ENCODE measurements around the gene FMNL2. TPM values are rescaled to one million over a fixed set of nuclear protein-coding genes. Genes with fewer than 3 reads are reported as not detected.

FMNL2 gene
- total RNA-seq, 1 experiment from 2014 or later, result 33.6 TPM

DNA sequence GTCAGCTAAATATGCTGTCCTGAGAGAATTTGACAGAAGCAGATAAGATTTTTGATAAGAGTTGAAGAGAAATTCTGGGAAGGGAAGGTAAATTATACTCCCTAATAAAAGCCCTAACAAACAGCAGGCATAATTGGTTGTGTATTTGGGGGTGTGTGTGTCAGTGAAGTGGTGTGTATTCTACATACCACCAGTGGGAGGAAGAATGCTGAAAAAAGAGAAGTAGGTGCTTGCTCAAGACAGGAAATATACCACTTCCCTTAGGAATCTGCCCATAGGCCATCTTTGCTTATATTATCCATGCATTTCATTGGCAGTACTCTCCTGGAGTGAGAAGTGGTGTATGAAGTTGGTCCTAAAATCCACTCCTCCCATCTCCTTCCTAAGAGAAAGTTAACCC is 76.2 kb downstream of the FMNL2 start:
- H2BK5ac ChIP-seq (ENCODE audit: insufficient read length, low read length), result no peak overlapping the region
- H2BK120ac ChIP-seq (ENCODE audit: low read depth, low read length, poor library complexity, severe bottlenecking), result no peak overlapping the region
- H3K79me2 ChIP-seq (ENCODE audit: insufficient read depth, low read length), result peaks cover 12% of the 10 kb centered on the region; the same call in 1 of the 2 replicates
- H4K20me1 ChIP-seq (ENCODE audit: control insufficient read depth, insufficient read depth, insufficient read length), result no peaks in the 10 kb centered on the region
- no peak overlapping the region for H4K91ac ChIP-seq (ENCODE audit: insufficient read length, low read depth, low read length)
- H3K9ac ChIP-seq (ENCODE audit: extremely low read depth, insufficient read length, low read length), result no peak overlapping the region
- H3K27ac ChIP-seq (ENCODE audit: insufficient read length, low read depth, low read length), result no peak overlapping the region
- H2AFZ ChIP-seq (ENCODE audit: low read length), result no peak overlapping the region
- H2BK12ac ChIP-seq (ENCODE audit: insufficient read length, low read depth, low read length), result no peak overlapping the region
- no peak overlapping the region for H2BK15ac ChIP-seq (ENCODE audit: low read depth, low read length)
- no peak overlapping the region for H4K5ac ChIP-seq (ENCODE audit: insufficient read length, low read depth, low read length)
- H2AK5ac ChIP-seq (ENCODE audit: insufficient read length, low read length), result no peak overlapping the region
- no peak overlapping the region for H3K18ac ChIP-seq (ENCODE audit: insufficient read length, low read depth, low read length)
- H3K9me3 ChIP-seq (ENCODE audit: control insufficient read depth, low read depth, low read length), result no peaks in the 10 kb centered on the region
- no peak overlapping the region for H3K56ac ChIP-seq (ENCODE audit: insufficient read length, low read depth, low read length)
- H3K4me1 ChIP-seq (ENCODE audit: insufficient read depth, low read length), result peaks cover 10% of the 10 kb centered on the region; the same call in 1 of the 2 replicates
- H3K23ac ChIP-seq (ENCODE audit: insufficient read length, low read depth, low read length), result no peak overlapping the region
- H3K4me3 Mint-ChIP-seq, result no peak overlapping the region
- peaks cover 8% of the 10 kb centered on the region for H3K79me1 ChIP-seq (ENCODE audit: insufficient read depth, low read depth, low read length, poor library complexity, severe bottlenecking)
- no peak overlapping the region for H2BK20ac ChIP-seq (ENCODE audit: low read depth, low read length, poor library complexity, severe bottlenecking)
- H3K4ac ChIP-seq (ENCODE audit: low read depth, low read length), result no peak overlapping the region
- H4K8ac ChIP-seq (replicated peaks; ENCODE audit: insufficient read length, low read depth, low read length), result no peak overlapping the region
- no peaks in the 10 kb centered on the region for H3K27me3 ChIP-seq (ENCODE audit: insufficient read depth, low read length)
- TF ChIP-seq, protein P1, sequence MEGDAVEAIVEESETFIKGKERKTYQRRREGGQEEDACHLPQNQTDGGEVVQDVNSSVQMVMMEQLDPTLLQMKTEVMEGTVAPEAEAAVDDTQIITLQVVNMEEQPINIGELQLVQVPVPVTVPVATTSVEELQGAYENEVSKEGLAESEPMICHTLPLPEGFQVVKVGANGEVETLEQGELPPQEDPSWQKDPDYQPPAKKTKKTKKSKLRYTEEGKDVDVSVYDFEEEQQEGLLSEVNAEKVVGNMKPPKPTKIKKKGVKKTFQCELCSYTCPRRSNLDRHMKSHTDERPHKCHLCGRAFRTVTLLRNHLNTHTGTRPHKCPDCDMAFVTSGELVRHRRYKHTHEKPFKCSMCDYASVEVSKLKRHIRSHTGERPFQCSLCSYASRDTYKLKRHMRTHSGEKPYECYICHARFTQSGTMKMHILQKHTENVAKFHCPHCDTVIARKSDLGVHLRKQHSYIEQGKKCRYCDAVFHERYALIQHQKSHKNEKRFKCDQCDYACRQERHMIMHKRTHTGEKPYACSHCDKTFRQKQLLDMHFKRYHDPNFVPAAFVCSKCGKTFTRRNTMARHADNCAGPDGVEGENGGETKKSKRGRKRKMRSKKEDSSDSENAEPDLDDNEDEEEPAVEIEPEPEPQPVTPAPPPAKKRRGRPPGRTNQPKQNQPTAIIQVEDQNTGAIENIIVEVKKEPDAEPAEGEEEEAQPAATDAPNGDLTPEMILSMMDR (conservative IDR thresholded peaks at IDR 0.05), result no peak
- H3K27me3 Mint-ChIP-seq (ENCODE audit: low read depth), result no peaks in the 10 kb centered on the region
- H3K4me2 ChIP-seq (ENCODE audit: insufficient read depth, insufficient read length, low read length), result no peak overlapping the region
- no peak overlapping the region for H3K27ac Mint-ChIP-seq
- peaks cover 79 to 89% of the 10 kb centered on the region in 2 experiments for H3K4me1 Mint-ChIP-seq
- no peak overlapping the region for H3T11ph ChIP-seq (ENCODE audit: low read length)
- H3K36me3 Mint-ChIP-seq (ENCODE audit: insufficient read depth in 1 of 3, low read depth in 3 of 3), result no peaks in the 10 kb centered on the region; a peak in 1 of 7 replicates
- peaks cover 4% of the 10 kb centered on the region for H3K23me2 ChIP-seq (ENCODE audit: insufficient read length, low read depth, low read length, poor library complexity, severe bottlenecking)
- H3K9me3 Mint-ChIP-seq, result no peaks in the 10 kb centered on the region
- no peak overlapping the region for H3K14ac ChIP-seq (ENCODE audit: insufficient read depth, low read length)
- DNase-seq, result no peak

All from H9 (cell line).